Measurements from ENCODE around the gene GALNTL6. TPM values are rescaled to one million over a fixed set of nuclear protein-coding genes. Genes with fewer than 3 reads are reported as not detected.

The GALNTL6 gene
- total RNA-seq, 1 experiment from 2014 or later: not detected

GRCh38 chr4:172938072-172938829, 1125.0 kb downstream of the GALNTL6 start:
- DNase-seq: no peak
- Histone ChIP-seq H3K36me3 (ENCODE audit: low read depth) (no peaks in the 10 kb centered on the region), H3K4me3 (no peak overlapping the region), H3K79me2 (ENCODE audit: low read depth) (no peaks in the 10 kb centered on the region), H3F3A (ENCODE audit: insufficient read depth, low read depth) (no peaks in the 10 kb centered on the region), H3K4me1 (replicated peaks; ENCODE audit: insufficient read depth) (no peaks in the 10 kb centered on the region), H2AFZ (no peak overlapping the region), H3K9me3 (ENCODE audit: insufficient read depth, low read depth) (no peaks in the 10 kb centered on the region), H3K9me2 (ENCODE audit: insufficient read depth) (no peaks in the 10 kb centered on the region), H3K4me2 (no peak overlapping the region), H3K27ac (no peak overlapping the region), H3K27me3 (ENCODE audit: insufficient read depth, low read depth) (no peaks in the 10 kb centered on the region), H4K20me1 (ENCODE audit: insufficient read depth) (no peaks in the 10 kb centered on the region)
- no TSS peak for BruUV-seq (replicated peaks)
- POLR2A ChIA-PET (ENCODE audit: unreplicated experiment): no interaction called here
- intact Hi-C loops (cut with micrococcal nuclease; ENCODE audit: unreplicated experiment): no loop called here
- CTCF ChIA-PET: no interaction called here
- TF ChIP-seq EZH2 (IDR thresholded peaks at IDR 0.05; ENCODE audit: low read depth): no peak
- TF ChIP-seq CTCF (conservative IDR thresholded peaks at IDR 0.05): no peak

GRCh38 chr4:172938870-172939269, 1125.7 kb downstream of the GALNTL6 start:
- no peak for DNase-seq
- POLR2A ChIA-PET (ENCODE audit: unreplicated experiment): no interaction called here
- no TSS peak for BruUV-seq (replicated peaks)

GRCh38 chr4:172942840-172943239, 1129.6 kb downstream of the GALNTL6 start:
- Histone ChIP-seq H3K9me2 (ENCODE audit: insufficient read depth) (no peaks in the 10 kb centered on the region), H3K27me3 (ENCODE audit: insufficient read depth, low read depth) (no peaks in the 10 kb centered on the region), H3K27ac (no peak overlapping the region), H3K36me3 (ENCODE audit: low read depth) (no peaks in the 10 kb centered on the region), H3K4me3 (no peak overlapping the region), H2AFZ (no peak overlapping the region), H4K20me1 (ENCODE audit: insufficient read depth) (no peaks in the 10 kb centered on the region), H3K4me2 (no peak overlapping the region), H3K4me1 (replicated peaks; ENCODE audit: insufficient read depth) (no peaks in the 10 kb centered on the region), H3K9me3 (ENCODE audit: insufficient read depth, low read depth) (no peaks in the 10 kb centered on the region), H3F3A (ENCODE audit: insufficient read depth, low read depth) (no peaks in the 10 kb centered on the region), H3K79me2 (ENCODE audit: low read depth) (no peaks in the 10 kb centered on the region)
- TF ChIP-seq CTCF (conservative IDR thresholded peaks at IDR 0.05) (no peak), EZH2 (IDR thresholded peaks at IDR 0.05; ENCODE audit: low read depth) (no peak)
- ChIA-PET CTCF (no interaction called here), POLR2A (ENCODE audit: unreplicated experiment) (no interaction called here)
- no peak for DNase-seq
- intact Hi-C loops (cut with micrococcal nuclease; ENCODE audit: unreplicated experiment): no loop called here
- BruUV-seq (replicated peaks): no TSS peak

More at GRCh38 chr4:172938870-172939269, 1125.7 kb downstream of the GALNTL6 start:
- Histone ChIP-seq H2AFZ (no peak overlapping the region), H3K36me3 (ENCODE audit: low read depth) (no peaks in the 10 kb centered on the region), H3K4me1 (replicated peaks; ENCODE audit: insufficient read depth) (no peaks in the 10 kb centered on the region), H3K4me2 (no peak overlapping the region), H3K9me2 (ENCODE audit: insufficient read depth) (no peaks in the 10 kb centered on the region), H3K79me2 (ENCODE audit: low read depth) (no peaks in the 10 kb centered on the region), H3F3A (ENCODE audit: insufficient read depth, low read depth) (no peaks in the 10 kb centered on the region), H3K4me3 (no peak overlapping the region), H3K27ac (no peak overlapping the region), H3K9me3 (ENCODE audit: insufficient read depth, low read depth) (no peaks in the 10 kb centered on the region), H4K20me1 (ENCODE audit: insufficient read depth) (no peaks in the 10 kb centered on the region), H3K27me3 (ENCODE audit: insufficient read depth, low read depth) (no peaks in the 10 kb centered on the region)
- intact Hi-C loops (cut with micrococcal nuclease; ENCODE audit: unreplicated experiment): no loop called here
- no peak for TF ChIP-seq CTCF (conservative IDR thresholded peaks at IDR 0.05)
- TF ChIP-seq EZH2 (IDR thresholded peaks at IDR 0.05; ENCODE audit: low read depth): no peak
- CTCF ChIA-PET: no interaction called here
